ENCODE measurements around the gene YJU2. TPM values are rescaled to one million over a fixed set of nuclear protein-coding genes. Genes with fewer than 3 reads are reported as not detected.

Gene YJU2
- total RNA-seq, 1 donor from 2014 or later, result 14.3 TPM

GRCh38 chr19:4264812-4265211 is 17.9 kb downstream of the YJU2 start:
- H3K27me3 Mint-ChIP-seq, result no peaks in the 10 kb centered on the region
- H3K36me3 Mint-ChIP-seq, result peaks cover 7% of the 10 kb centered on the region
- H3K4me3 Mint-ChIP-seq, result no peak overlapping the region
- DNase-seq (ENCODE audit: extremely low spot score, unreplicated experiment), result no peak
- H3K4me1 Mint-ChIP-seq (ENCODE audit: unreplicated experiment), result peaks cover 5% of the 10 kb centered on the region
- H3K9me3 Mint-ChIP-seq, result no peaks in the 10 kb centered on the region
- no peak for TF ChIP-seq CTCF (conservative IDR thresholded peaks at IDR 0.05)
- H3K27ac Mint-ChIP-seq, result no peak overlapping the region

- H3K27me3 Mint-ChIP-seq, result no peaks in the 10 kb centered on the region
- TF ChIP-seq CTCF (conservative IDR thresholded peaks at IDR 0.05), result no peak
- no peak overlapping the region for H3K27ac Mint-ChIP-seq
- peaks cover 4% of the 10 kb centered on the region for H3K36me3 Mint-ChIP-seq
- H3K4me3 Mint-ChIP-seq, result no peak overlapping the region
- DNase-seq (ENCODE audit: extremely low spot score, unreplicated experiment), result no peak
- H3K4me1 Mint-ChIP-seq (ENCODE audit: unreplicated experiment), result peaks cover 5% of the 10 kb centered on the region
- no peaks in the 10 kb centered on the region for H3K9me3 Mint-ChIP-seq
Measured at GRCh38 chr19:4266253-4267000, 19.5 kb downstream of the YJU2 start.

- H3K27me3 Mint-ChIP-seq, result no peaks in the 10 kb centered on the region
- peak; percentile 87 for TF ChIP-seq CTCF (conservative IDR thresholded peaks at IDR 0.05)
- peaks cover 5% of the 10 kb centered on the region for H3K4me1 Mint-ChIP-seq (ENCODE audit: unreplicated experiment)
- H3K27ac Mint-ChIP-seq, result peak overlapping the region; percentile 46
- no peak for DNase-seq (ENCODE audit: extremely low spot score, unreplicated experiment)
- no peak overlapping the region for H3K4me3 Mint-ChIP-seq
- H3K9me3 Mint-ChIP-seq, result no peaks in the 10 kb centered on the region
- H3K36me3 Mint-ChIP-seq, result peaks cover 4% of the 10 kb centered on the region
Measured at GRCh38 chr19:4267101-4267900, 20.4 kb downstream of the YJU2 start.

GRCh38 chr19:4267901-4268815 is 21.3 kb downstream of the YJU2 start:
- DNase-seq (ENCODE audit: extremely low spot score, unreplicated experiment), result no peak
- Mint-ChIP-seq H3K4me3 (no peak overlapping the region), H3K27ac (no peak overlapping the region), H3K36me3 (peaks cover 4% of the 10 kb centered on the region), H3K4me1 (ENCODE audit: unreplicated experiment) (peaks cover 5% of the 10 kb centered on the region), H3K27me3 (no peaks in the 10 kb centered on the region), H3K9me3 (no peaks in the 10 kb centered on the region)
- no peak for TF ChIP-seq CTCF (conservative IDR thresholded peaks at IDR 0.05)

GRCh38 chr19:4268816-4269430 is 22.0 kb downstream of the YJU2 start:
- no peak overlapping the region for H3K27ac Mint-ChIP-seq
- H3K4me1 Mint-ChIP-seq (ENCODE audit: unreplicated experiment), result peaks cover 5% of the 10 kb centered on the region
- H3K27me3 Mint-ChIP-seq, result no peaks in the 10 kb centered on the region
- no peaks in the 10 kb centered on the region for H3K9me3 Mint-ChIP-seq
- no peak overlapping the region for H3K4me3 Mint-ChIP-seq
- TF ChIP-seq CTCF (conservative IDR thresholded peaks at IDR 0.05), result no peak
- no peak for DNase-seq (ENCODE audit: extremely low spot score, unreplicated experiment)
- H3K36me3 Mint-ChIP-seq, result peaks cover 4% of the 10 kb centered on the region

All from type B pancreatic cell (in vitro differentiated cells).